ENCODE data around the gene NR2C1. TPM values are rescaled to one million over a fixed set of nuclear protein-coding genes. Genes with fewer than 3 reads are reported as not detected.
"Not testable (repeated sequence)": the region's sequence is repeated elsewhere in the genome, so short reads cannot be mapped to it uniquely, and the experiment has no call there.

Gene NR2C1
- polyA plus RNA-seq, 1 donor, result 36.4 TPM

DNA sequence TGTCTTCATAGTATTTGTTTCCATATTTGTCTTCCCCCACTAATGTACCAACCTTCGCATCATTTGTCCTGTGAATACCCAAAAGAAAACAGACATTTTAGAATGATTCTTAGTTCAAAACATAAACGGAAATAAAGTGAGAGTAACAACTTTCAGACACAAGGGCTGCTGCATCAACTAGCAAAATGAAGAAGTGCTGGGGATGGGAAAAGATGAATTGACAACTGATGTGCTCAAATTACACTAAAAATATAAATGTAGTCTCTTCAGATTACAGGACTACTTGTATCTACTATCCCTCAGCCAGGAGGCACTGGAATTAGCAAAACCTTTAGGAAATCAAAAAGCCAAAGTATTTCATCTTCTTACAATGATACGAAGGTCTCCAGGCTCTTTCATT lies 70.7 kb downstream of the NR2C1 start:
- no peak for DNase-seq

GRCh38 chr12:94998326-94998725 lies 75.1 kb downstream of the NR2C1 start:
- DNase-seq, result no peak

DNA sequence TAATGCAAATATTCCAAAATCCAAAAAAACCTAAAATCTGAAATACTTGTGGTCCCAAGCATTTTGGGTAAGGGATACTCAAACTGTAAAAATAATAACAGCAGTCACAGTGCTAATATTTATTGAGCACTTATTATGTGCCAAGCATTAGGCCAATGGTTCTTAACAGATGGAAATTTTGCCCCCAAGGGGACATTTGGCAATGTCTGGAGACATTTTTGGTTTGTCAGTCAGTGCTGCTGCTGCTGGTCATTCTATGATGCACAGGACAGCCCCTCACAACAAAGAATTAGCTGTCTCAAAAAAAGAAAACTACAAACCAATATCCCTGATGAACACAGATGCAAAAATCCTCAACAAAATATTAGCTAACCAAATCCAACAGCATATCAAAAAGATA lies 75.7 kb downstream of the NR2C1 start:
- no peak for DNase-seq

- no peak for DNase-seq
These were observed 76.4 kb downstream of the NR2C1 start for GRCh38 chr12:94997061-94997460.

DNA sequence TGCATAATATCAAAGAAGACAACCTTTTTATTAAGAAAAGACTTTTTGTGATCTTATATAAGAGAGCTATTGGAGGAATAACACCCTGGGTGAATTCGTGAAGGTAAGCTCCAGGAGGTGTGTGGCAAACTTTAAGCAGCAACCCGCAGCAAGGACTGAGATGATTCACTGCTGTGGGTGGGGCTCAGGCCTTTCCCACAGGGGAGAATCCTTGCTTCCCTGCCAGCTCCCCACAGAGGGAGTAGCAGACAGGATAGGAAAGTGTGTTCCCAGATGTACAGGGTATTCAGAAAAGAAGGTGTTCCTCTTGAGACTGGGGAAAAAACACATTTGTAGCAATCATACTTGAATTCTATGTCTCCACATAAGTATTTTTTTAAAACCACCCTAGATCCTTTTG lies 79.1 kb downstream of the NR2C1 start:
- no peak for DNase-seq

DNA sequence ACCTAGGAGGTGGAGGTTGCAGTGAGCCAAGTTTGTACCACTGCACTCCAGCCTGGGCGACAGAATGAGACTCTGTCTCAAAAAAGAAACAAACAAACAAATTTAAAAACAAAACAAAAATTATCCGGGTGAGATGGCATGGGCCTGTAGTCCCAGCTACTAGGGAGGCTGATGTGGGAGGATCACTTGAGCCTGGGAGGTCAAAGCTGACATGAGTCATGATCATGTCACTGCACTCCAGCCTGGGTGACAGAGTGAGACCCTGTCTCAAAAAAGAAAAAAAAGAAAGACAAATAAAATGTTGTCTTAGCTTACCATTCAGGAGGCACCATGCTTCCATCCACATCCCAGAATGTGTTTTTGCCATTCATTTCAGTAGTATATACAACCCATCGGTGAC lies 79.6 kb downstream of the NR2C1 start:
- not testable (repeated sequence) for DNase-seq

DNA sequence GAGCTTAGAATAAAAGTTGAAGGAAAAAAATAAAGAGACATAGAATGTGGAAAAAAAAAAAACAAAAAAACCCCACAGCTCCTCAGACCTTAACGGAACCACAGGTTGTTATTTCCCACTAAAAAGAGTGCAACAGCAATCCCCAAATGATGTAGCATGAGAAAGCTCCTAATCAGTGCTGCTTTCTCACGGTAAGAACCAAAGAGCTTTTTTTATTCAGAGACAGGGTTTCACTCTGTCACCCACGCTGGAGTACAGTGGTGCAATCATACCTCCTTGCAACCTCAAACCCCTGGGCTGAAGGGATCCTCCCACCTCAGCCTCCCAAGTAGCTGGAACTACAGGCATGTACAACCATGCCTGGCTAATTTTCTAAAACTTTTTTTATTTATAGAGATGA lies 83.2 kb downstream of the NR2C1 start:
- no peak for DNase-seq

GRCh38 chr12:94988471-94988870 lies 84.9 kb downstream of the NR2C1 start:
- DNase-seq, result no peak

- no peak for DNase-seq
These were observed 85.6 kb downstream of the NR2C1 start for GRCh38 chr12:94987801-94988200.

DNA sequence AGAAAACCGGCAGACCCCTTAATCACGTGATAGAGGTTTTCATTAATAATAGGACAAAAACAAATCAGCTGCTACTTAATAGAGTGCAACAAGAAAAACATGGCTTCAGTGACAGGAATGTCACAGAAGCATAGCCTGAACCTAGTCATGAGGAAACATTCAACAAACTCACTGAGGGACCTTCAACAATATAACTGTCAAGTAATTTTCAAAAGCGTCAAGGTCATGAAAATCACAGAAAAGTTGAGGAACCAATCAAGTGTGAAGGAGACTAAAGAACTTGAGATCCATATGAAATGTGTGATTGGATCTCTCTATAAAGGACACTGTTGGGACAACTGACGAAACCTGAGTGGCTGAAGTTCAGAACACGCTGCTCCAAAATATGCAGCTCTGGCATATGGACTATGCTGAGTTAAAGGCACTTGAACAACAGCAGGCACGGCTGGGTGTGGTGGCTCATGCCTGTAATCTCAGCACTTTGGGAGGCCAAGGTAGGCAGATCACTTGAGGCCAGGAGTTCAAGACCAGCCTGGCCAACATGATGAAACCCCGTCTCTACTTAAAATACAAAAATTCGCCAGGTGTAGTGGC lies 86.2 kb downstream of the NR2C1 start:
- DNase-seq, result no peak

DNA sequence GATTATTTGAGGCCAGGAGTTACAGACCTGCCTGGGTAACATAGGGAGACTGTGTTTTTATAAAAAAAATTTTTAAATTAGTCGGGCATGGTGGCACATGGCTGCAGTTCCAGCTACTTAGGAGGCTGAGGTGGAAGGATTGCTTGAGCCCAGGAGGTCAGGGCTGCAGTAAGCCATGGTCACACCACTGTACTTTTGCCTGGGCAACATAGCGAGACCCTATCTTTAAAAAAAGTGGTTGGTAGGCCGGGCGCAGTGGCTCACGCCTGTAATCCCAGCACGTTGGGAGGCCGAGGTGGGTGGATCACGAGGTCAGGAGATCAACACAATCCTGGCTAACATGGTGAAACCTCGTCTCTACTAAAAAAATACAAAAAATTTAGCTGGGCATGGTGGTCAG lies 88.3 kb downstream of the NR2C1 start:
- not testable (repeated sequence) for DNase-seq

DNA sequence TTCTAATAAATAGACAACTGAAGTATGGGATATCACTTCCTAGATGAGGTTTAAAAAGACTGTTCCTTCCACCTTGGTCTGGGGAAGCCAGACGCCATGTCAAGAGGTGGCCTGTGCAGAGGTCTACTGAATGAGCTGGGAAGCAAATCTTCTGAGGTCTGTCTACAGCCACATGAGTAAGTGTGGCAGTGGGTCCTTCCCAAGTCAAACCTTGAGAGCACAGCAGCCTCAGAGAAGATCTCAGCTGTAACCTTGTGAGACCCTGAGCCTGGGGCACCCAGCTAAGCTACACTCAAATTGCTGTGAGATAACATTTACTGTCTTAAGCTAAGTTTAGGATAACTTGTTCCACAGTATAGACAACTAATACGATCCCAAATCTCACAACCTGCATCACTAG lies 90.1 kb downstream of the NR2C1 start:
- DNase-seq, result no peak

DNA sequence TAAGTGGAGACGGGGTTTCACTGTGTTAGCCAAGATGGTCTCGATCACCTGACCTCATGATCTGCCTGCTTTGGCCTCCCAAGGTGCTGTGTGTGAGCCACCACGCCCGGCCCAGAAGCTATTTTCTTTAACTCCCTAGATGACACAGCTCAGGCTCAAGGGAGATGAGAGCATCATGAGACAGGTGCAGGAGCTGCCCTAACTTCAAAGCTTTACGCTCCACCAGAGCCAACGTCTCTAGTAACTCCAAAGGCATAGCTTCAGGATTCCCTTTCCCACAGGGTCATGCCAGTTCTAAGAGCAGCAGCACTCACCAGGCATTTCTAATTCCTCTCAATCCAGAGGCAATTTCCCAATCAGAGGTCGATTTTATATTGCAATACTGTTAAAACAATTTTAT lies 91.0 kb downstream of the NR2C1 start:
- no peak for DNase-seq

DNA sequence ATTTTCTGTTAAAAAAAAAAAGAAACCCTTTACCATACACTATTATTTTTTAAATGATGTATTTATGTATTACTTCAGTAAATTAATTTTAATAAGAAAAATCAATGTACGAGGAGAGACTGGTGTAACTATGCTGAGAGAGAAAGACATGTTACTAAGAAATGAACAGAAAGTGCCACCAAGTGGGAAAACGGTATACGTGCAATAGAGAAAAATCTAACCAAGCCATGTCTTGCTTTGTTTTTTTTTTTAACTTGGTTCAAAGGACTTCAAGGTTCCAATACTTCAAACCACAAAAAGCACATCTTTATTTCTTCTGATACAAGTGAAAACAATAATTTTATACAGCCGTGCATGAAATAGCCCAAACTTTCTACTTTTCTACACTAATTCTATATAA lies 92.8 kb downstream of the NR2C1 start:
- no peak for DNase-seq

DNA sequence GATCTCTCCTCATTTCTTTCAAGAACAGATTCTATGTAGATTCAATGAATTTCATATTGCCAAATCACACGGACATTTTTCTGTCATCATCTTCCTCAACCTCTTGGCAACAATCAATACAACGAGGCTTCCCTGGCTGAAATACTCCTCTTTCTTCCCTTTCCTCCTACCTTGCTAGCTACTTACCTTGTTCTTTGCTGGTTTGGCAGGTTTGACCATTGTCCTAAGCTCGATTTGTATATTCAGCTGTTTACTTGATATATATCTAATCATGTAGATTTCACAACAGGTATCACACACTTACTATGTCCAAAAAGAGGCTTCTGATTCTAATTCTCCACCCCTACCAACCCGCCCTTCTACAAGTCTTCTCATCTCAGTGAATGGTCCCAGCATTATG lies 93.5 kb downstream of the NR2C1 start:
- no peak for DNase-seq

DNA sequence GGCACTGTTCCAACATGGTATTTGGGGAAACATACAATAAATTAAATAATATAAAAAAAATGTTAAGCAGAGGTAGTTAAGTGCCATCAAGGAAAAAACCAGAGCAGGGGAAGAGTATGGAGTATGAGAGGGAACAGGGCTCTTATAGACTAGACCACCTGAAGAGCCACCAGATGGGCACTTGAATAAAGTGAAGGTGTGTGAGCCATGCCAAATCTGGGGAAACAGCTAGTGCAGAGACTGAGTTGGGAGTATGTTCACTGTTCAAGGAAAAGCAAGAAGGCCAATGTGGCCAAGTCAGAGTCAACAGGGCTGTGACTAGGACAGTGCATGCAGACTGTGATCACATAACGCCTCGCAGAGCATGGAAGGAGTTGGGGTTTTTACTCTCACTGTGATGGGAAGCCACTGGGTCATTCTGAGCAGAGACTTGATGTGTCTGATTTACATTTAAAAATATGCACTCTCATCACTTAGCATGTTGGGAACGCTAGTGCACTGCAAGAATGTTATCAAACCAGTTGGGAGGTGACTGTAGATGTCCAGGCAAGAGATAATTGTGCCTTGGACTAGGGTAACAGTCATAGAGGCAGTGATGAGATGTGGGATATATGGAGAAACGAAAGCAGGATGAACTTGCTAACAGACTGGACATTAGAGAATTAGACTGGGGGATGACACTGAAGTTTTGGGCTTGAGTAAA lies 95.5 kb downstream of the NR2C1 start:
- no peak for DNase-seq

DNA sequence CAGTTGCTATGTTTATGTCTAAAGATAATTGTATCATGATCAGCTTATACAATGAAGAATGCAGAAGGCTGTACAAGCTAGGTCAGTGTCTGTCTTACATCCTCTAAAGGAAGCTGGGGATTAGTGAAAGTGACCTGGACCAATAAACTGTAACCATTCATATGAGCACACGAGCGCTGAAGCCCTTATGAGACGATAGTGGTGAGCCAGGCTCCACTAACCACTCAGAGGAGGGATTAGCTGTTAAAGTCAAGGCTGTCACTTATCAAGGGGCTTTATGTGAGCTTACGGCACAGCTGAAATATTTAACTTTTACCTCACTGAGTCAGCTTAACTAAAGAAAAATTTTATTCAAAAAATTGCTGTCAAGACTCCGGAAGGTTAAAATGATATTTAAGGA lies 100.2 kb downstream of the NR2C1 start:
- no peak for DNase-seq

- DNase-seq, result no peak
These were observed 100.6 kb downstream of the NR2C1 start for GRCh38 chr12:94972795-94973194.

GRCh38 chr12:94971923-94972322 lies 101.5 kb downstream of the NR2C1 start:
- no peak for DNase-seq

GRCh38 chr12:94970560-94970959 lies 102.9 kb downstream of the NR2C1 start:
- no peak for DNase-seq
